ENCODE data around the gene CMTM7. TPM values are rescaled to one million over a fixed set of nuclear protein-coding genes. Genes with fewer than 3 reads are reported as not detected.

CMTM7 gene
- total RNA-seq, 1 donor from 2014 or later: 95.5 TPM

DNA sequence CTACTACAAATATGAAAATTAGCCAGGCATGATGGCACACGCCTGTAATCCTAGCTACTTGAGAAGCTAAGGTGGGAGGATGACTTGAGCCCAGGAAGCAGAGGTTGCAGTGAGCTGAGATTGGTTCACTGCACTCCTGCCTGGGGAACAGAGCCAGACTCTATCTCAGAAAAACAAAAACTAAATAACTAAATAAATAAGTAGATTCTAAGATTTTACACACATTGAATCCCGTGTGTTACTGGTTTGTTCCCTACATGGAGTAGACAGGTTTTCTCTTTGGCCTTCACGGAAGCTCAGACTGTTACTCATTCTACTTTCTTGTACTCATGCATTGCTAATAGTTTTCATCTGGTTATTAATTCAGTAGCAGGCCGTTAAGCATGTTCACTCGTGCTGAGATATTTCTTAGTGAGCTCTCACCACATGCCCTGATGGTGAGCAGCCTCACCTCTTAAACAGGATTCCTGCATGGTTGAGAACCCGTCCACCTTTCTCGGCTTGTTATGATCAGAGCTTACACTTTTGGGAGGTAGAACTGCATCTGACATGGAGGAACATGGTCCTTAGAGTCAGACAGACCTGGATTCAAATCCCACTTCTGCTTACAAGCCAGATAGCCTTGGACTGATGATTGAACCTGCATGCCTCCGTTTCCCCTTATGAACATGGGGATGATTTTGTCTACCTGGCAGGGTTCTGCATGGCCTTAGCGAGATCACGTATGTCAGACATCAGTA lies 49.1 kb downstream of the CMTM7 start:
- no peaks in the 10 kb centered on the region for H3K9me3 Mint-ChIP-seq (ENCODE audit: unreplicated experiment)
- no peak overlapping the region for H3K27ac Mint-ChIP-seq (ENCODE audit: unreplicated experiment)
- no peaks in the 10 kb centered on the region for H3K36me3 Mint-ChIP-seq (ENCODE audit: unreplicated experiment)
- no peak for DNase-seq
- TF ChIP-seq, protein P1, sequence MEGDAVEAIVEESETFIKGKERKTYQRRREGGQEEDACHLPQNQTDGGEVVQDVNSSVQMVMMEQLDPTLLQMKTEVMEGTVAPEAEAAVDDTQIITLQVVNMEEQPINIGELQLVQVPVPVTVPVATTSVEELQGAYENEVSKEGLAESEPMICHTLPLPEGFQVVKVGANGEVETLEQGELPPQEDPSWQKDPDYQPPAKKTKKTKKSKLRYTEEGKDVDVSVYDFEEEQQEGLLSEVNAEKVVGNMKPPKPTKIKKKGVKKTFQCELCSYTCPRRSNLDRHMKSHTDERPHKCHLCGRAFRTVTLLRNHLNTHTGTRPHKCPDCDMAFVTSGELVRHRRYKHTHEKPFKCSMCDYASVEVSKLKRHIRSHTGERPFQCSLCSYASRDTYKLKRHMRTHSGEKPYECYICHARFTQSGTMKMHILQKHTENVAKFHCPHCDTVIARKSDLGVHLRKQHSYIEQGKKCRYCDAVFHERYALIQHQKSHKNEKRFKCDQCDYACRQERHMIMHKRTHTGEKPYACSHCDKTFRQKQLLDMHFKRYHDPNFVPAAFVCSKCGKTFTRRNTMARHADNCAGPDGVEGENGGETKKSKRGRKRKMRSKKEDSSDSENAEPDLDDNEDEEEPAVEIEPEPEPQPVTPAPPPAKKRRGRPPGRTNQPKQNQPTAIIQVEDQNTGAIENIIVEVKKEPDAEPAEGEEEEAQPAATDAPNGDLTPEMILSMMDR (IDR thresholded peaks at IDR 0.05; ENCODE audit: partially characterized antibody, unreplicated experiment): no peak
- peaks cover 15% of the 10 kb centered on the region for H3K4me1 Mint-ChIP-seq (ENCODE audit: low read depth, unreplicated experiment)
- no peaks in the 10 kb centered on the region for H3K27me3 Mint-ChIP-seq (ENCODE audit: unreplicated experiment)
- no peak overlapping the region for H3K4me3 Mint-ChIP-seq (ENCODE audit: unreplicated experiment)

DNA sequence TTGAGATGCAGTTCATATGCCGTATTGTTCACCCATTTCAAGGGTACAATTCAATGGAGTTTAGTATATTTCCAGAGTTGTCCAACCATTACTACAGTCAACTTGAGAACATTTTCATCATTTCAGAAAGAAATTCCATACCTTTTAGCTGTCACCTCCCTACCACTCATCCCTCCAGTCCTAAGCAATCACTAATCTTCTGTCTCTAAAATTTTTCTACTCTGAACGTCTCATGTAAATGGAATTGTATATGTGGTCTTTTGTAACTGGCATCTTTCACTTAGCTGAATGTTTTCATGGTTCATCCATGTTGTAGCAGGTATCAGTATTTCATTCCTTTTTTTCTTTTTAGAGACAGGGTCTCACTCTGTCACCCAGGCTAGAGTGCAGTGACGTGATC lies 51.1 kb downstream of the CMTM7 start:
- DNase-seq: no peak

DNA sequence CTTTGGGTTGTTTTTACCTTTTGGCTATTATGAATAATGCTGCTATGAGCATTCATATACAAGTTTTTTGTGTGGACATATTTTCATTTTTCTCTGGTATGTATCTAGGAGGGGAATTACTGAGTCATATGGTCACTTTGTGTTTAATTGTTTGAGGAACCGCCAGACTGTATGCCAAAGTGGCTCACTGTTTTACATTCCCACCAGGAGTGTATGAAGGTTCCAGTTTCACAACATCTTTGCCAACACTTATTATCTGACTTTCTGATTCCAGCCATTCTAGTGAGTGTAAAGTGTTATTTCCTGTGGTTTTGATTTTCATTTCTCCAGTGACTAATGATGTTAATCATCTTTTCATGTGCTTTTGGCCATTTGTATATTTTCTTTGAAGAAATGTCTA lies 51.8 kb downstream of the CMTM7 start:
- peaks cover 14% of the 10 kb centered on the region for H3K4me1 Mint-ChIP-seq (ENCODE audit: low read depth, unreplicated experiment)
- no peak overlapping the region for H3K4me3 Mint-ChIP-seq (ENCODE audit: unreplicated experiment)
- H3K27ac Mint-ChIP-seq (ENCODE audit: unreplicated experiment): no peak overlapping the region
- H3K36me3 Mint-ChIP-seq (ENCODE audit: unreplicated experiment): no peaks in the 10 kb centered on the region
- TF ChIP-seq, protein P1 (IDR thresholded peaks at IDR 0.05; ENCODE audit: partially characterized antibody, unreplicated experiment): no peak
- peaks cover 1% of the 10 kb centered on the region for H3K9me3 Mint-ChIP-seq (ENCODE audit: unreplicated experiment)
- H3K27me3 Mint-ChIP-seq (ENCODE audit: unreplicated experiment): no peaks in the 10 kb centered on the region
- DNase-seq: no peak

More for the DNA sequence above, 51.1 kb downstream of the CMTM7 start:
- TF ChIP-seq, protein P1 (IDR thresholded peaks at IDR 0.05; ENCODE audit: partially characterized antibody, unreplicated experiment): no peak
- Mint-ChIP-seq H3K27ac (ENCODE audit: unreplicated experiment) (no peak overlapping the region), H3K9me3 (ENCODE audit: unreplicated experiment) (no peaks in the 10 kb centered on the region), H3K4me3 (ENCODE audit: unreplicated experiment) (no peak overlapping the region), H3K27me3 (ENCODE audit: unreplicated experiment) (no peaks in the 10 kb centered on the region), H3K4me1 (ENCODE audit: low read depth, unreplicated experiment) (peaks cover 13% of the 10 kb centered on the region), H3K36me3 (ENCODE audit: unreplicated experiment) (no peaks in the 10 kb centered on the region)

DNA sequence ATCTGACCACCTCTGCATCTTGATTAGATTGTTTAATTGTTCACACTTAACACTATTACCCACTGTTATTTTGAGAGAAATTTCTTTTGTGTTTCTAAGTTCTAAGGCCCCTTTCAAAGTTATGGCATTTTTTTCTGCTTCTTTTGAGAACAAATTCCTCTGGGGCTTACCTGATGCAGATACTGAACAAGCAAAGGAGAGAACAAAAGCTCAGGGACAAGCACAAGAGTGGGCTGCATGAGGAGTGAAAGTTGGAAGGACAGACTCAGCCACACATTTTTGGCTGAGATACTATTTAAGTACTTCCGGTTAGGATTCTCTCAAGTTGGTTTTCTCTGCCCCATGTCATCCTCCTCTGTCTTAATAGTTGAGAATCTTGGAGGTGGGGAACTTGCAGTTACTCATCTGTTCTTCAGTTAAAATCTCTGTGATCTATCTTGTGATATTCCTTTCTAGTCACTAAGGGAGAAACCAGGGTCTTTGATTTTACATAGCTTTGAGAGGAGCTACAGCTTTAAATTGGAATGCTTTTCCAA lies 56.3 kb downstream of the CMTM7 start:
- no peak overlapping the region for H3K4me3 Mint-ChIP-seq (ENCODE audit: unreplicated experiment)
- no peak overlapping the region for H3K27ac Mint-ChIP-seq (ENCODE audit: unreplicated experiment)
- H3K36me3 Mint-ChIP-seq (ENCODE audit: unreplicated experiment): no peaks in the 10 kb centered on the region
- TF ChIP-seq, protein P1 (IDR thresholded peaks at IDR 0.05; ENCODE audit: partially characterized antibody, unreplicated experiment): no peak
- peaks cover 26% of the 10 kb centered on the region for H3K4me1 Mint-ChIP-seq (ENCODE audit: low read depth, unreplicated experiment)
- DNase-seq: no peak
- no peaks in the 10 kb centered on the region for H3K27me3 Mint-ChIP-seq (ENCODE audit: unreplicated experiment)
- H3K9me3 Mint-ChIP-seq (ENCODE audit: unreplicated experiment): peaks cover 2% of the 10 kb centered on the region
